ENCODE data around the gene ARAP2.

Gene ARAP2

DNA sequence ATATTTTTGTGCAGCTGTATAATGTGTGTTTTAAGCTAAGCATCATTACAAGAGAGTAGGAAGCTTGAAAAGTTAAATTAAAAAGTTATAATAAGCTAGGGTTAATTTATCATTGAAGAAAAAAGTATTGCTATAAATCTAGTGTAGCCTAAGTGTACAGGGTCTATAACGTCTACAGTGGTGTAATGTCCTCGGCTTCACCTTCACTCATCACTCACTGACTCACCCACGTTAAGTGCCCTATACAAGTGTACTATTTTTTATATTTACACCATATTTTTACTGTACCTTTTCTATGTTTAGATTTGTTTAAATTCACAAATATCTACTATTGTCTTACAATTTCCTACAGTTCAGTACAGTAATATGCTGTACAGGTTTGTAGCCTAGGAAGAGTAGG, 23.5 kb downstream of the ARAP2 start:
- DNase-seq (ENCODE audit: extremely low read depth, low read depth) = no peak
- TF ChIP-seq, protein P1, sequence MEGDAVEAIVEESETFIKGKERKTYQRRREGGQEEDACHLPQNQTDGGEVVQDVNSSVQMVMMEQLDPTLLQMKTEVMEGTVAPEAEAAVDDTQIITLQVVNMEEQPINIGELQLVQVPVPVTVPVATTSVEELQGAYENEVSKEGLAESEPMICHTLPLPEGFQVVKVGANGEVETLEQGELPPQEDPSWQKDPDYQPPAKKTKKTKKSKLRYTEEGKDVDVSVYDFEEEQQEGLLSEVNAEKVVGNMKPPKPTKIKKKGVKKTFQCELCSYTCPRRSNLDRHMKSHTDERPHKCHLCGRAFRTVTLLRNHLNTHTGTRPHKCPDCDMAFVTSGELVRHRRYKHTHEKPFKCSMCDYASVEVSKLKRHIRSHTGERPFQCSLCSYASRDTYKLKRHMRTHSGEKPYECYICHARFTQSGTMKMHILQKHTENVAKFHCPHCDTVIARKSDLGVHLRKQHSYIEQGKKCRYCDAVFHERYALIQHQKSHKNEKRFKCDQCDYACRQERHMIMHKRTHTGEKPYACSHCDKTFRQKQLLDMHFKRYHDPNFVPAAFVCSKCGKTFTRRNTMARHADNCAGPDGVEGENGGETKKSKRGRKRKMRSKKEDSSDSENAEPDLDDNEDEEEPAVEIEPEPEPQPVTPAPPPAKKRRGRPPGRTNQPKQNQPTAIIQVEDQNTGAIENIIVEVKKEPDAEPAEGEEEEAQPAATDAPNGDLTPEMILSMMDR (IDR thresholded peaks at IDR 0.05; ENCODE audit: low read depth, low read length, missing control alignments) = no peak
- no peak overlapping the region for H3K4me3 ChIP-seq (replicated peaks; ENCODE audit: low read depth, low read length)

DNA sequence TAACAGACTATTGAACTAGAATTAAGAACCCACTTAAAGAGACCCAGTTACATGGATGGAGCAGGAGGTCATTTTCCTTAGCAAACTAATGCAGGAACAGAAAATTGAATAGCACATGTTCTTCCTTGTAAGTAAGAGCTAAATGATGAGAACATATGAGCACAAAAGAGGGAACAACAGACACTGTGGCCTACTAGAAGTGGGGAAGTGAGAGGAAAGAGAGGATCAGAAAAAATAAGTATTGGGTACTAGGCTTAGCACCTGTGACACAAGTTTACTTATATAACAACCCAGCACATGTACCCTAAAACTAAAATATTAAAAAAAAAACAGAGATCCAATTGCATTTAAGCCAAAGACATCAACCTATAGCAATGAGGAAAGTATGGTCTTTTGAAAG, 26.2 kb downstream of the ARAP2 start:
- H3K4me3 ChIP-seq (replicated peaks; ENCODE audit: low read depth, low read length) = no peak overlapping the region
- TF ChIP-seq, protein P1 (IDR thresholded peaks at IDR 0.05; ENCODE audit: low read depth, low read length, missing control alignments) = no peak
- no peak for DNase-seq (ENCODE audit: extremely low read depth, low read depth)

DNA sequence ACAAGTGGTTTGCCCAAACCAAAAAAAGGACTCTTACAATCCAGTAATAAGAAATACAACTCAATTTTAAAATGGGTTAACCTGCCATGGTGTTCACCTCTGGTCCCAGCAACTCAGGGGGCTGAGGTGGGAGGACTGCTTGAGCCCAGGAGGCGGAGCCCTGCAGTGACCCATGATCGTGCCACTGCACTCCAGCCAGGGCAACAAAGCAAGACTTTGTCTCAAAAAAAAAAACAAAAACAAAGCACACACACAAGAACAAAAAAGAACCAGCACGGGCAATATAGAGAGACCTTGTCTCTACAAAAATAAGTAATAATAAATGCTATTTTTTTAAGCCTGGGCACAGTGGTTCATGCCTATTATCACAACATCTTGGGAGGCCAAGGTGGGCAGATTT, 28.7 kb downstream of the ARAP2 start:
- TF ChIP-seq, protein P1 (IDR thresholded peaks at IDR 0.05; ENCODE audit: low read depth, low read length, missing control alignments) = no peak
- no peak for DNase-seq (ENCODE audit: extremely low read depth, low read depth)
- H3K4me3 ChIP-seq (replicated peaks; ENCODE audit: low read depth, low read length) = no peak overlapping the region

DNA sequence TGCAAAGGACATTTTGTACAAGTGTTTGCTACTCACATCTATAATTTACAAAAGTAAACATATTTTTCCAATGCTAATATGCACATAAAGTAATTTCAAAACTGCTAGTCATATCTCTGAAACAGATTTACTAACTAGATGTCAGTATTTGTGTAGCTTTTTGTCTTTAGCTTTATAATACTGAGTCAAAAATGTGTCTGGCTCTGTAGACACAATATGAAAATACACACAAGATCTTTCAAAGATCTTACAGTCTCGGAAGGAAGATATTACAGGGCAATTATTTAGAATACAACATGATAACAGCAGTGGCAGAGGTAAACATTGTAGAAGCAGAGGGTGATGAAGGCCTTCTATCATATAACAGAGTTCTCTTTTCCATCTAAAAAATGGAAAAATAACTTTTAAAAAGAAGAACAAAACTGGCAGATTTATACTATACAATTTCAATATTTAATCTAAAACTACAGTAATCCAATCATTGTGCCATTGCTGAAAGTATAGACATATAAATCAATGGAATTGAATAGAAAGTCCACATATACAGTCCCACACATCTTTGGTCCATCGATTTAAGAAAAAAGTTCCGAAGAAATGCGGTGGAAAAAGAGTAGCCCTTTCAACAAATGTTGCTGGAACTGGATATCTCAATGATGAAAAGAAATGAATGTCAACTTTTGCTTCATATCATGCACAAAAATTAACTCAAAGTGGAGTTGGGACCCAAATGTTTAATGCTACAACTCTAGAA, 29.4 kb downstream of the ARAP2 start:
- no peak for DNase-seq (ENCODE audit: extremely low read depth, low read depth)
- TF ChIP-seq, protein P1 (IDR thresholded peaks at IDR 0.05; ENCODE audit: low read depth, low read length, missing control alignments) = no peak

DNA sequence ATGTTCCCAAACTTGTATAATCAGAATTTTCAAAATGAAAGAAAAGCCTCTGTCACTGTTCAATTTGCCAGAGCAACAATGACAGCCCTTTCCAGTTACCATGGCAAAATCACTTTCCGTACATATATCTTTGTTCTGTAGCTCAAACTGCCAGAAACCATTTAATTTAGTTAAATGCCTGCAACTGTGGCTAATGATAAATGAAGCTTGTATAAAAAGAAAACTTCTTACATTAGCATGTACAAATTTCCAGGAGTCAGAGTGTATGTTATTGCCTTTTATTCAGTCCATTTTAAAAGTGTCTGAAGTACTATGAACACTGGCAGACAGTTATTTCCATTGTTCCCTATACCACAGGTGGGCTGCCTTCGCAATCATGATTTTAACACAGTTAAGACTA, 30.3 kb downstream of the ARAP2 start:
- DNase-seq (ENCODE audit: extremely low read depth, low read depth) = no peak
- TF ChIP-seq, protein P1 (IDR thresholded peaks at IDR 0.05; ENCODE audit: low read depth, low read length, missing control alignments) = no peak
- no peak overlapping the region for H3K4me3 ChIP-seq (replicated peaks; ENCODE audit: low read depth, low read length)

More for the DNA sequence above, 29.4 kb downstream of the ARAP2 start:
- H3K4me3 ChIP-seq (replicated peaks; ENCODE audit: low read depth, low read length) = no peak overlapping the region

DNA sequence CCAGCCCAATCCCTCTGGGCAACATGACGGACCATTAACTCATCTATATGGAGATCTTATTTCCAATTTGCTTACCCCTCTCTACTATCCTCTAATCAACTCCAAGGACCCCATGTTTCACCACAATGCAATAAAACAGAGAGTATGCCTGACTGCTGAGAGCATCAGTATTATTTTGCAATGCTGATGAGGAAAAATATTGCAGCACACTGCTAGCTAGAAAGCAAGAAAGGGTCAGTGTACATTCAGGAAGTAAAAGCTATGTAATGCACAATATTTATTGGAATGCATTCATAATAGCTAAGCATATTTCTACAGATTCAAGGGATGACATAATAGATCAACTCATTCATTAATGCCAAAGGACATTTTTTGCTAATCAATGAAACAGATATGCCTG, 33.2 kb downstream of the ARAP2 start:
- DNase-seq (ENCODE audit: extremely low read depth, low read depth) = no peak
- H3K4me3 ChIP-seq (replicated peaks; ENCODE audit: low read depth, low read length) = no peak overlapping the region
- TF ChIP-seq, protein P1 (IDR thresholded peaks at IDR 0.05; ENCODE audit: low read depth, low read length, missing control alignments) = no peak

All from HFF-Myc (cell line).